Coronary artery (tissue), 2 donors: ENCODE results near the gene NEBL.
"Not testable (repeated sequence)": the region's sequence is repeated elsewhere in the genome, so short reads cannot be mapped to it uniquely, and the experiment has no call there.

Experiments used
- DNase-seq: peaks from one replicate; pipeline ENCODE4 v3.0.0-alpha.2; 2017; ENCODE audit warnings: low spot score
- H3K27ac ChIP-seq, 2 donors: fragments of 200-600 bp; sonication (generic); one replicate each; pipeline ENCODE4 v1.5.1; 2016 to 2019
- H3K4me3 ChIP-seq: fragments of 200-600 bp; sonication (generic); 2 replicates; pipeline ENCODE4 v1.5.1; 2016; ENCODE audit warnings: mild to moderate bottlenecking, moderate library complexity
- TF ChIP-seq, protein P1 (sequence below): fragments of 200-600 bp; sonication (generic); IDR thresholded peaks from one replicate; pipeline ENCODE4 v1.5.1; 2019; ENCODE audit warnings: antibody characterized with exemption

NEBL gene, protein sequence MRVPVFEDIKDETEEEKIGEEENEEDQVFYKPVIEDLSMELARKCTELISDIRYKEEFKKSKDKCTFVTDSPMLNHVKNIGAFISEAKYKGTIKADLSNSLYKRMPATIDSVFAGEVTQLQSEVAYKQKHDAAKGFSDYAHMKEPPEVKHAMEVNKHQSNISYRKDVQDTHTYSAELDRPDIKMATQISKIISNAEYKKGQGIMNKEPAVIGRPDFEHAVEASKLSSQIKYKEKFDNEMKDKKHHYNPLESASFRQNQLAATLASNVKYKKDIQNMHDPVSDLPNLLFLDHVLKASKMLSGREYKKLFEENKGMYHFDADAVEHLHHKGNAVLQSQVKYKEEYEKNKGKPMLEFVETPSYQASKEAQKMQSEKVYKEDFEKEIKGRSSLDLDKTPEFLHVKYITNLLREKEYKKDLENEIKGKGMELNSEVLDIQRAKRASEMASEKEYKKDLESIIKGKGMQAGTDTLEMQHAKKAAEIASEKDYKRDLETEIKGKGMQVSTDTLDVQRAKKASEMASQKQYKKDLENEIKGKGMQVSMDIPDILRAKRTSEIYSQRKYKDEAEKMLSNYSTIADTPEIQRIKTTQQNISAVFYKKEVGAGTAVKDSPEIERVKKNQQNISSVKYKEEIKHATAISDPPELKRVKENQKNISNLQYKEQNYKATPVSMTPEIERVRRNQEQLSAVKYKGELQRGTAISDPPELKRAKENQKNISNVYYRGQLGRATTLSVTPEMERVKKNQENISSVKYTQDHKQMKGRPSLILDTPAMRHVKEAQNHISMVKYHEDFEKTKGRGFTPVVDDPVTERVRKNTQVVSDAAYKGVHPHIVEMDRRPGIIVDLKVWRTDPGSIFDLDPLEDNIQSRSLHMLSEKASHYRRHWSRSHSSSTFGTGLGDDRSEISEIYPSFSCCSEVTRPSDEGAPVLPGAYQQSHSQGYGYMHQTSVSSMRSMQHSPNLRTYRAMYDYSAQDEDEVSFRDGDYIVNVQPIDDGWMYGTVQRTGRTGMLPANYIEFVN

DNA sequence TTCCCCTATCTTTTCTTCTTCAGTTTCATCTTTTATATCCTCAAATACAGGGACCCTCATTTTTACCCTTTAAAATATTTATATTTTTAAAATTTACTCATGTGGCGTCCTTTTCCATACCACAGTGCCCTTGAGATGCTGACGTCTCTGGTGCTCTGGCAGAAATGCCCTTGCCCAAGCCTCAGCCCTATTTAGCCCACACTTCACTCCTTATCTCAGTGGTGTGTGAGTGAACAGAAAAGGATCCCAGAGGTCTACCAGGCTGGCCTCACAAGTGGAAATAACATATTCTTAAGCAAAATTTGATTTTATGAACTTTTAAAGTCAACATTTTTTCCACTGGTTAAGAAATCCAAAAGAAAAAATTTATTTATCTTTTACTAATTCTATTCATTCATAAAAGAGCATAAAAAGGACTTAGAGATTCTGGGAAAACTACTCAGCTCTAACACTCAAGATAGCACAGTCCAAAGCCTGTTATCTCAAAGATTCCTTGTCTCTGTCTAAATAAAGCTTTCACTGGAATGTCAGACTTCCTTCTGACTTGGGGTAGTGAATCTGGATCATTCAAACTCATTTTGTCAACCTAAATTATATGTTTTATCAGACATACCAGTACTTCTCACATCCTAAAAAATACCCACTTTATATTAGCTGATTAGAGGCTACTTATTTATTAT is at the start of gene NEBL:
Gene NEBL (minus strand): TSS at position 166 of the 680 bp plus-strand sequence. CDS start 106 bp downstream, at position 60.
- TF ChIP-seq, protein P1, sequence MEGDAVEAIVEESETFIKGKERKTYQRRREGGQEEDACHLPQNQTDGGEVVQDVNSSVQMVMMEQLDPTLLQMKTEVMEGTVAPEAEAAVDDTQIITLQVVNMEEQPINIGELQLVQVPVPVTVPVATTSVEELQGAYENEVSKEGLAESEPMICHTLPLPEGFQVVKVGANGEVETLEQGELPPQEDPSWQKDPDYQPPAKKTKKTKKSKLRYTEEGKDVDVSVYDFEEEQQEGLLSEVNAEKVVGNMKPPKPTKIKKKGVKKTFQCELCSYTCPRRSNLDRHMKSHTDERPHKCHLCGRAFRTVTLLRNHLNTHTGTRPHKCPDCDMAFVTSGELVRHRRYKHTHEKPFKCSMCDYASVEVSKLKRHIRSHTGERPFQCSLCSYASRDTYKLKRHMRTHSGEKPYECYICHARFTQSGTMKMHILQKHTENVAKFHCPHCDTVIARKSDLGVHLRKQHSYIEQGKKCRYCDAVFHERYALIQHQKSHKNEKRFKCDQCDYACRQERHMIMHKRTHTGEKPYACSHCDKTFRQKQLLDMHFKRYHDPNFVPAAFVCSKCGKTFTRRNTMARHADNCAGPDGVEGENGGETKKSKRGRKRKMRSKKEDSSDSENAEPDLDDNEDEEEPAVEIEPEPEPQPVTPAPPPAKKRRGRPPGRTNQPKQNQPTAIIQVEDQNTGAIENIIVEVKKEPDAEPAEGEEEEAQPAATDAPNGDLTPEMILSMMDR = no peak
- no peak for DNase-seq
- no peak within 1 kb of the TSS for H3K27ac ChIP-seq
- H3K4me3 ChIP-seq = no peak within 1 kb of the TSS

DNA sequence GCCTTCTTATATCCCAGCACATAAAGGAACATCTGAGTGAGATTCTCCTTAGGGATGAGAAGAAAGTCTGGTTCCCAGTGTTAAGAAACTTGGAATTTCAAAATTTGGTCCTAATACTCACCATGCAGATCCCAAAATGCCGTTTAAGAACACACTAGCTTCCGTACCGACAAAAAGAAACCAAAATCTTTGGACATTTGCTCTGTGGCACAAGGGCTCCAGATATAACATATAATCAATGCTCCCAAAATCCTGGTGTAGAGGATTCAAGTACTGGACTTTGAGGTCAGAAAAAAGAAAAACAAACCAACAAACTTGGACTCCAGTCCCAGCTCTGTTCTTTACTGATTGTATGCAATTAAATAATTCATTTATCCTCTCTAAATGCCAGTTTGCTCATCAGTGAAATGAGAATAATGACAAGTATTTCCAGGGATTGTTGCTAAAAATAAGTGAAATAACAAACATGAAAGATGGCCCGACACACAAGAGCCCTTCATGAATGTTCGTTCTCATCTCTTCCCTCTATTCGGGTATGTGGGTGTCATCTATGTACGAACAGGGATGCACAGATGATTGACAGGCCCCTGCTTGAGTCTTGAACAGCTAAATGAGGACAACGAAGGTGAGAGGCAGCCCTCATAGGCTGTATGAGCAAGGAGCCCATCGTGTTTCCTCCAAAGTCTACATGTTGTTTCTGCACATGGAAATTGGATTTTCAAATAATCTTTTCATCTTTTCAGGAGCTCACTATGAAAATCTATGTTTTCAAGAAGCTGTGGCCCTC is 48.6 kb upstream of the NEBL start:
- no peak for DNase-seq
- H3K4me3 ChIP-seq = no peak overlapping the region
- no peak overlapping the region for H3K27ac ChIP-seq
- TF ChIP-seq, protein P1 = no peak

DNA sequence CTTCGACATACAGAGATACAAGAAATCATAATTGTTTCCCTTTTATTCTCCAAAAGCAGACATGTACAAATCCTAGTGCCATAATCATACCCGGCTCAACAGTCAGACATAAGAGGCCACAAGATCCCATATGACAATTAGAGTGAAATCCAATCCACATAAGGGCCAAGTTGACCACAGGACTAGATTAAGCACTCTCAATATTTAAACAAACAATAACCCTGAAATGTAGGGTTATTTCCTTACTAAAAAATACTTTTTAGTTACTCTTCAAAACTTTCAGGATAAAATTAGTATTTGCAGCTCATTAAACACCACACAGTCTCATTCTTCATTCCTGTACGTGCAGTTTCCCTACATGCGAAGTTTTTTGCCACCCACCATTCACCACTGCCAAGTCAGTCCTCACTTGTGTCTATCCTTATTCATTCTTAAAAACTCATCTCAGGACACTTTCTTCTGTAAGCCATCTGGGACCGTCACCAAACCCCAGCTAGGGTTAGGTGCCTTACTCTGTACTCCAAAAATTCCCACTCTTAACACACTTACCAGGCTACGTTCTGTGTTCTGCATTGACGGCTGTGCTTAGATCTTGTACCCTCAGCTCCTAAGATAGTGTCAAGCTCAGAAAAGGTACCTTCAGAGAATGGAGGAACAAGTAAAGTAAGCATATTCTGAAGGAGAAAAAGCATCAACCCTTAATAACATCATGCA is 47.8 kb upstream of the NEBL start:
- DNase-seq = no peak
- H3K4me3 ChIP-seq = no peak overlapping the region
- TF ChIP-seq, protein P1 = no peak
- no peak overlapping the region for H3K27ac ChIP-seq

DNA sequence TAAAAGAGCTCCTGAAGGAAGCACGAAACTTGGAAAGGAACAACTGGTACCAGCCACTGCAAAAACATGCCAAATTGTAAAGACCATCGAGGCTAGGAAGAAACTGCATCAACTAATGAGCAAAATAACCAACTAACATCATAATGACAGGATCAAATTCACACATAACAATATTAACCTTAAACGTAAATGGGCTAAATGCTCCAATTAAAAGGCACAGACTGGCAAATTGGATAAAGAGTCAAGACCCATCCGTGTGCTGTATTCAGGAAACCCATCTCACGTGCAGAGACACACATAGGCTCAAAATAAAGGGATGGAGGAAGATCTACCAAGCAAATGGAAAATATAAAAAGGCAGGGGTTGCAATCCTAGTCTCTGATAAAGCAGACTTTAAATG is 42.3 kb upstream of the NEBL start:
- not testable (repeated sequence) for DNase-seq, H3K27ac ChIP-seq, H3K4me3 ChIP-seq

DNA sequence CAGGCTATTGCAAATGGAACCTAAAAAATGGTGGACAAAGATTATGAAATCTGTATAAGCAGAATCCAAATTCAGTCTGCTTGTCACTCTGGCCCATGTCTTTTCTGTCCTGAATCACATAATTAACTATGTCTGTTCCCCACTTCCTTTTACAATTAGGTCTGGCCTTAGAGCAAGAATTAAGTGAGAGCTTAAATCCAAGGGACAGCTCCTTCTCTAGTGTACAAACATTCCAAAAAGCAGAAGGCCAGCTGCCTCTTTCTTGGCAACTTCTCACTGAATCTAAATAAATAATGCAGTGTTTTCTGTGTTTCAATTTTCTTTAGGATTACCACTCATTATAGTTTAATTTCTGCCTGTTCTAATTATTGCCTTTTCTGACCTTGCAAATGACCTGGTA is 39.3 kb upstream of the NEBL start:
- no peak overlapping the region for H3K27ac ChIP-seq
- TF ChIP-seq, protein P1 = no peak
- no peak overlapping the region for H3K4me3 ChIP-seq
- DNase-seq = no peak

DNA sequence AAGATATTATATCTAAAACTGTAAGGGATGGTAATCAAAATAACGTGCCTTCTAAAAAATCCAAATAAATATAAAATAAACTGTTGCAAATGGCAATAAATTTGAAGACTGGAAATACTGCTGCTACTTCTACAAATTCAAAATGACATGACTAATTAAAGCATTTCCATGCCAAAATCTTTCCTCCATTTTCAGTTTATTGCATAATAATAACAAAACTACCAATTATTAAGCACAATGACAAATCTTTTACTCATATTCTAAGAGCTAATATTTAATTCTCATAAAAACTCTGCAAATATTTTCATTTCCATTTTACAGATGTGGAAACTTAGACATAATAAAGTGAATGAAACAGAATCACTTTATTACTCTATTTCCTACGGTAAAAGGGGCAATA is 38.8 kb upstream of the NEBL start:
- no peak for DNase-seq
- no peak overlapping the region for H3K27ac ChIP-seq
- H3K4me3 ChIP-seq = no peak overlapping the region
- TF ChIP-seq, protein P1 = no peak
